SU-DHL-6 (cell line): Measurements from ENCODE around the gene UBE2L5.

Source experiments
- H2AFZ ChIP-seq: fragments of 200-600 bp; sonication (generic); 2 replicates; pipeline ENCODE4 v1.6.1; 2014; ENCODE audit warnings: low read depth, mild to moderate bottlenecking, moderate library complexity, mixed read lengths, antibody characterized with exemption, low read length; ENCODE audit not compliant: severe bottlenecking
- H3F3A ChIP-seq: fragments of 200-600 bp; shearing (Covaris generic); 2 replicates; pipeline ENCODE4 v1.6.0; 2016; ENCODE audit warnings: antibody characterized with exemption, mild to moderate bottlenecking; ENCODE audit not compliant: insufficient read depth
- H3K27ac ChIP-seq: fragments of 200-600 bp; sonication (generic); 2 replicates; pipeline ENCODE4 v1.5.1; 2016; ENCODE audit warnings: low read depth, mild to moderate bottlenecking, low read length, moderate library complexity, mixed read lengths
- H3K27me3 ChIP-seq: fragments of 200-600 bp; sonication (generic), shearing (Covaris generic); 2 replicates; pipeline ENCODE4 v1.6.0; 2014; ENCODE audit warnings: mild to moderate bottlenecking, low read length
- H3K36me3 ChIP-seq: fragments of 200-600 bp; sonication (generic); 2 replicates; pipeline ENCODE4 v1.6.1; 2014; ENCODE audit warnings: mild to moderate bottlenecking, low read length, mixed read lengths
- H3K4me2 ChIP-seq: fragments of 300-600, 200-600 bp; shearing (Covaris generic), sonication (generic); 2 replicates; pipeline ENCODE4 v1.6.0; 2014; ENCODE audit warnings: low read length, low read depth, mild to moderate bottlenecking; ENCODE audit not compliant: poor library complexity, severe bottlenecking
- H3K4me3 ChIP-seq: fragments of 200-600 bp; sonication (generic); 2 replicates; pipeline ENCODE4 v1.5.1; 2014; ENCODE audit warnings: antibody characterized with exemption, low read length, mild to moderate bottlenecking, mixed read lengths; ENCODE audit not compliant: insufficient read depth, poor library complexity, severe bottlenecking
- H3K79me2 ChIP-seq: fragments of 200-600 bp; sonication (generic); 2 replicates; pipeline ENCODE4 v1.6.1; 2014; ENCODE audit warnings: mild to moderate bottlenecking, low read length, moderate library complexity; ENCODE audit not compliant: insufficient read depth
- H3K9ac ChIP-seq: fragments of 200-600 bp; sonication (generic); 2 replicates; pipeline ENCODE4 v1.7.0; 2014; ENCODE audit warnings: mild to moderate bottlenecking, low read length
- H3K9me2 ChIP-seq: fragments of 200-600 bp; sonication (generic); replicated peaks from 2 replicates; pipeline ENCODE4 v1.6.1; 2014; ENCODE audit warnings: low read length; ENCODE audit not compliant: insufficient read depth
- H3K9me3 ChIP-seq: fragments of 200-600 bp; sonication (generic); 2 replicates; pipeline ENCODE4 v1.6.1; 2014; ENCODE audit warnings: low read length, mixed read lengths; ENCODE audit not compliant: insufficient read depth
- H4K20me1 ChIP-seq: fragments of 200-600 bp; sonication (generic); 2 replicates; pipeline ENCODE4 v1.6.1; 2014; ENCODE audit warnings: low read depth, mild to moderate bottlenecking, antibody characterized with exemption, low read length, moderate library complexity, mixed read lengths
- CTCF ChIP-seq: fragments of 200-600 bp; sonication (generic); IDR thresholded peaks from one replicate; pipeline ENCODE4 v1.5.1; 2017; ENCODE audit warnings: antibody characterized with exemption, mild to moderate bottlenecking, low read length, moderate library complexity; ENCODE audit not compliant: insufficient read depth, poor library complexity, severe bottlenecking
- EZH2phosphoT487 ChIP-seq: fragments of 200-600 bp; sonication (generic), shearing (Covaris generic); conservative IDR thresholded peaks from 2 replicates; pipeline ENCODE4 v1.6.1; 2018; ENCODE audit warnings: mild to moderate bottlenecking, antibody characterized with exemption, low read length, moderate library complexity, mixed read lengths

The UBE2L5 gene

GRCh38 chr13:30391956-30392680, 30.2 kb upstream of the UBE2L5 start:
- Histone ChIP-seq H4K20me1 (no peaks in the 10 kb centered on the region), H2AFZ (no peak overlapping the region), H3K36me3 (no peaks in the 10 kb centered on the region), H3K9me3 (no peaks in the 10 kb centered on the region), H3K9me2 (no peaks in the 10 kb centered on the region), H3F3A (peaks cover 16% of the 10 kb centered on the region), H3K27ac (no peak overlapping the region), H3K27me3 (no peaks in the 10 kb centered on the region), H3K9ac (no peak overlapping the region), H3K79me2 (no peaks in the 10 kb centered on the region), H3K4me3 (no peak overlapping the region), H3K4me2 (no peak overlapping the region)
- no peak for TF ChIP-seq EZH2phosphoT487
- TF ChIP-seq CTCF = no peak

GRCh38 chr13:30392681-30393045, 29.6 kb upstream of the UBE2L5 start:
- TF ChIP-seq CTCF = no peak
- TF ChIP-seq EZH2phosphoT487 = no peak
- H3K36me3 ChIP-seq = no peaks in the 10 kb centered on the region
- H3K79me2 ChIP-seq = no peaks in the 10 kb centered on the region
- no peaks in the 10 kb centered on the region for H3K9me2 ChIP-seq
- H3F3A ChIP-seq = peaks cover 16% of the 10 kb centered on the region
- no peak overlapping the region for H2AFZ ChIP-seq
- no peak overlapping the region for H3K27ac ChIP-seq
- no peaks in the 10 kb centered on the region for H4K20me1 ChIP-seq
- no peak overlapping the region for H3K9ac ChIP-seq
- H3K4me3 ChIP-seq = no peak overlapping the region
- no peaks in the 10 kb centered on the region for H3K9me3 ChIP-seq
- H3K27me3 ChIP-seq = no peaks in the 10 kb centered on the region
- H3K4me2 ChIP-seq = no peak overlapping the region

GRCh38 chr13:30394751-30395191, 27.5 kb upstream of the UBE2L5 start:
- Histone ChIP-seq H3K9me2 (no peaks in the 10 kb centered on the region), H3K9me3 (no peaks in the 10 kb centered on the region), H4K20me1 (no peaks in the 10 kb centered on the region), H3K27me3 (no peaks in the 10 kb centered on the region), H3K9ac (peak overlapping the region; percentile 72), H3K79me2 (no peaks in the 10 kb centered on the region), H3K36me3 (no peaks in the 10 kb centered on the region), H3K4me3 (peak overlapping the region; percentile 59), H2AFZ (peak overlapping the region; percentile 70), H3F3A (peaks cover 16% of the 10 kb centered on the region), H3K27ac (peak overlapping the region; percentile 78), H3K4me2 (peak overlapping the region; percentile 92)
- TF ChIP-seq CTCF = no peak
- TF ChIP-seq EZH2phosphoT487 = no peak
